ENCODE results near the gene ADCY9. TPM values are rescaled to one million over a fixed set of nuclear protein-coding genes. Genes with fewer than 3 reads are reported as not detected.

Gene ADCY9
- total and polyA plus RNA-seq, 12 donors: 2.3 to 37.6 (median 17.8) TPM

- TF ChIP-seq CTCF (IDR thresholded peaks at IDR 0.05): no peak
- TF ChIP-seq POLR2A (IDR thresholded peaks at IDR 0.05): no peak
- no peak for DNase-seq
- Histone ChIP-seq H3K9me3 (replicated peaks in 1 of 3) (no peaks in the 10 kb centered on the region), H3K27ac (no peak overlapping the region), H3K27me3 (no peaks in the 10 kb centered on the region), H3K4me1 (replicated peaks in 1 of 2) (no peaks in the 10 kb centered on the region), H3K4me3 (no peak overlapping the region), H3K36me3 (replicated peaks in 1 of 2) (peaks cover 0 to 11% of the 10 kb centered on the region in 2 donors)
- intact Hi-C loops (cut with DNase I): no loop called here
- 96 to 99% (median 97%) methylated on average over 15 to 24 of the region's 24 CpGs for whole genome bisulfite sequencing, 4 donors
These were observed 149.6 kb downstream of the ADCY9 start for GRCh38 chr16:3966681-3967080.

GRCh38 chr16:3965781-3966582 is 150.3 kb downstream of the ADCY9 start:
- DNase-seq: no peak

GRCh38 chr16:3965306-3965705 is 150.9 kb downstream of the ADCY9 start:
- TF ChIP-seq POLR2A (IDR thresholded peaks at IDR 0.05) (no peak), CTCF (IDR thresholded peaks at IDR 0.05) (no peak)

More at GRCh38 chr16:3965781-3966582, 150.3 kb downstream of the ADCY9 start:
- Histone ChIP-seq H3K36me3 (replicated peaks in 1 of 2) (peaks cover 0 to 11% of the 10 kb centered on the region in 2 donors), H3K27me3 (no peaks in the 10 kb centered on the region), H3K27ac (no peak overlapping the region), H3K9me3 (replicated peaks in 1 of 3) (no peaks in the 10 kb centered on the region), H3K4me3 (no peak overlapping the region), H3K4me1 (replicated peaks in 1 of 2) (peaks cover 0 to 3% of the 10 kb centered on the region in 2 donors)
- TF ChIP-seq CTCF (IDR thresholded peaks at IDR 0.05) (no peak), POLR2A (IDR thresholded peaks at IDR 0.05) (no peak)
- intact Hi-C loops (cut with DNase I): no loop called here
- 94 to 98% (median 97%) methylated on average over 32 to 50 of the region's 50 CpGs for WGBS, 4 donors

GRCh38 chr16:3964686-3965290 is 151.5 kb downstream of the ADCY9 start:
- intact Hi-C loops (cut with DNase I): no loop called here
- 86 to 96% (median 93%) methylated on average over 13 to 28 of the region's 28 CpGs for WGBS, 4 donors
- no peak overlapping the region for H3K4me3 ChIP-seq

More at GRCh38 chr16:3965306-3965705, 150.9 kb downstream of the ADCY9 start:
- Histone ChIP-seq H3K27me3 (no peaks in the 10 kb centered on the region), H3K4me1 (replicated peaks in 1 of 2) (peaks cover 0 to 4% of the 10 kb centered on the region in 2 donors), H3K4me3 (no peak overlapping the region), H3K9me3 (replicated peaks in 1 of 3) (no peaks in the 10 kb centered on the region), H3K36me3 (replicated peaks in 1 of 2) (peaks cover 0 to 11% of the 10 kb centered on the region in 2 donors), H3K27ac (no peak overlapping the region)
- DNase-seq: no peak
- intact Hi-C loops (cut with DNase I): no loop called here
- WGBS, 4 donors: 87 to 95% (median 90%) methylated on average over 15 of the region's 15 CpGs

More at GRCh38 chr16:3964686-3965290, 151.5 kb downstream of the ADCY9 start:
- H3K9me3 ChIP-seq (replicated peaks in 1 of 3): no peaks in the 10 kb centered on the region
- no peak overlapping the region for H3K27ac ChIP-seq
- H3K27me3 ChIP-seq: no peaks in the 10 kb centered on the region
- H3K4me1 ChIP-seq (replicated peaks in 1 of 2): peaks cover 0 to 4% of the 10 kb centered on the region in 2 donors
- no peak for DNase-seq
- H3K36me3 ChIP-seq (replicated peaks in 1 of 2): peaks cover 0 to 11% of the 10 kb centered on the region in 2 donors
- no peak for TF ChIP-seq POLR2A (IDR thresholded peaks at IDR 0.05)
- TF ChIP-seq CTCF (IDR thresholded peaks at IDR 0.05): no peak
